HepG2 (cell line): ENCODE data around the gene LAPTM4A. TPM values are rescaled to one million over a fixed set of nuclear protein-coding genes. Genes with fewer than 3 reads are reported as not detected.
A peak's percentile ranks its signal among the peaks of the same experiment; 100 is the strongest.

Experiments
- FIP1L1 ChIP-seq: fragments of 200-400 bp; formaldehyde crosslinking; IDR thresholded peaks from 2 replicates; pipeline ENCODE4 v1.6.1; 2018; ENCODE audit warnings: low read depth, mild to moderate bottlenecking, low read length, moderate library complexity, borderline replicate concordance; ENCODE audit not compliant: insufficient read depth
- RFXAP ChIP-seq: sonication (generic); formaldehyde crosslinking; IDR thresholded peaks from 2 replicates; pipeline ENCODE4 v1.4.0; 2020; ENCODE audit warnings: missing genetic modification reagents, borderline replicate concordance
- SOX6 ChIP-seq, 2 experiments: fragments of 450-650 bp in 1 of 2; sonication (generic) in 1 of 2; formaldehyde crosslinking in 1 of 2; IDR thresholded peaks; 2 replicates each; pipeline versions ENCODE4 v1.4.0 to v1.6.1; 2017 to 2020; ENCODE audit warnings: antibody characterized with exemption in 1 of 2, mild to moderate bottlenecking in 1 of 2, missing genetic modification reagents in 1 of 2
- SRF ChIP-seq: IDR thresholded peaks from 2 replicates; pipeline ENCODE4 v1.6.1; 2011; ENCODE audit warnings: mild to moderate bottlenecking, low read depth, low read length, moderate library complexity
- TMF1 ChIP-seq: sonication (generic); formaldehyde crosslinking; IDR thresholded peaks from 2 replicates; pipeline ENCODE4 v1.8.1; 2022; ENCODE audit warnings: low read depth, missing genetic modification reagents
- ZNF160 ChIP-seq: sonication (generic); formaldehyde crosslinking; IDR thresholded peaks from 2 replicates; pipeline ENCODE4 v1.8.0; 2022; ENCODE audit warnings: mild to moderate bottlenecking, inconsistent platforms, missing genetic modification reagents
- polyA plus RNA-seq, 8 experiments: library from polyadenylated mRNA; depleted of rRNA in 3 of 8; stranded (reverse) in 7 of 8; unstranded in 1 of 8; fragments of >200 nt; fragmentation: Illumina TruSeq in 4 of 8; extraction: Trizol in 4 of 8; gene quantifications; 2 replicates each; pipeline versions ENCODE4 v1.2.1 to v1.2.3, GENCODE V29; 2011 to 2016; ENCODE audit warnings: low read depth in 4 of 8, missing spikeins in 1 of 8, mixed read lengths in 1 of 8; ENCODE audit not compliant: insufficient read depth in 1 of 8
- total RNA-seq, 5 experiments: library from RNA; depleted of rRNA; stranded (reverse); fragments of >200 nt; fragmentation: Illumina TruSeq; extraction: Trizol; gene quantifications; 2 replicates each; pipeline ENCODE4 v1.2.3, GENCODE V29; 2016; ENCODE audit warnings: low read depth in 1 of 5
- TF ChIP-seq, protein P1 (sequence below): sonication (generic); formaldehyde crosslinking; IDR thresholded peaks from 2 replicates; pipeline ENCODE4 v1.4.0; 2020; ENCODE audit warnings: missing genetic modification reagents, mild to moderate bottlenecking, borderline replicate concordance
- TF ChIP-seq, protein P2 (sequence below): sonication (generic); formaldehyde crosslinking; IDR thresholded peaks from 2 replicates; pipeline ENCODE4 v1.9.0; 2021; ENCODE audit warnings: mild to moderate bottlenecking, missing genetic modification reagents
- TF ChIP-seq, protein P3 (sequence below): IDR thresholded peaks from 2 replicates; pipeline ENCODE4 v1.6.1; 2012; ENCODE audit warnings: low read depth, low read length, improper control_type of control experiment
- TF ChIP-seq, protein P4 (sequence below): sonication (generic); formaldehyde crosslinking; conservative IDR thresholded peaks from 2 replicates; pipeline ENCODE4 v1.8.0; 2022; ENCODE audit warnings: mild to moderate bottlenecking, moderate library complexity, missing genetic modification reagents

Gene LAPTM4A
- total and polyA plus RNA-seq, 2 of the 13 experiments (the other 11 are each of a cell fraction or from before 2014, with no cell fraction given) = 116 to 558 TPM

DNA sequence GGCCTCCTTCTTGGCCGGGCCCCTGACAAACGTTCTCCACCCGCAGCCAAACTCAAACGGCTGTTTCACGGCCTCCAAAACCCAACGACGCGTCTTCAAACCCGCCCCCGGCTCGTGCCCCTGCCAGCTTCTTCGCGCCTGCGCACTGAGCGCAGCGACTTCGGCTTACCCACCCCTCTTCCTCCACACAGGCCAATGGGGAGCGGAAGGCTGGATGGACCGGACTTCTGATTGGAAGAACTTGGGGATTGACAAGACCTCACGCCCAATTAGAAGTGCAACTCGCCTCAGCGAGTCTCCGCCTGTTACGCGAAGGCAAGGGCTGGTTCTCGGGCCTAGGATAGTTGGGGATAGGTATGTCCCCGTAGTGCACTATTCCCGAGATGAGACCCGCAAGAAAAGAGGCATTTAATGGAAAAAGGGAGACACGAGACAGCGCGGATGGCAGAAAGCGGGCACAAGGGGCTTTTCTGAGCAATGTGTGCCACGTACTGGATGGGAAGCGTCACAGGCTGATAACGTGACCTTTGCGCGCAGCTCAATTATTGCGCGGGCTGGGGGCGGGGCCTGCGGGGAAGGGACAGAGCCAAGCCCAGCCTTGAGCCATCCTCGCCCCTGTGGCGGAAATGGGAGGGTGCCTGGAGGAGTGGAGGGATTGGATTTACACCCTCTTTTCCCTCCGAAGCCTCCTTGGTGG, at the start of gene LAPTM4A (continued):
- TF ChIP-seq, protein P1, sequence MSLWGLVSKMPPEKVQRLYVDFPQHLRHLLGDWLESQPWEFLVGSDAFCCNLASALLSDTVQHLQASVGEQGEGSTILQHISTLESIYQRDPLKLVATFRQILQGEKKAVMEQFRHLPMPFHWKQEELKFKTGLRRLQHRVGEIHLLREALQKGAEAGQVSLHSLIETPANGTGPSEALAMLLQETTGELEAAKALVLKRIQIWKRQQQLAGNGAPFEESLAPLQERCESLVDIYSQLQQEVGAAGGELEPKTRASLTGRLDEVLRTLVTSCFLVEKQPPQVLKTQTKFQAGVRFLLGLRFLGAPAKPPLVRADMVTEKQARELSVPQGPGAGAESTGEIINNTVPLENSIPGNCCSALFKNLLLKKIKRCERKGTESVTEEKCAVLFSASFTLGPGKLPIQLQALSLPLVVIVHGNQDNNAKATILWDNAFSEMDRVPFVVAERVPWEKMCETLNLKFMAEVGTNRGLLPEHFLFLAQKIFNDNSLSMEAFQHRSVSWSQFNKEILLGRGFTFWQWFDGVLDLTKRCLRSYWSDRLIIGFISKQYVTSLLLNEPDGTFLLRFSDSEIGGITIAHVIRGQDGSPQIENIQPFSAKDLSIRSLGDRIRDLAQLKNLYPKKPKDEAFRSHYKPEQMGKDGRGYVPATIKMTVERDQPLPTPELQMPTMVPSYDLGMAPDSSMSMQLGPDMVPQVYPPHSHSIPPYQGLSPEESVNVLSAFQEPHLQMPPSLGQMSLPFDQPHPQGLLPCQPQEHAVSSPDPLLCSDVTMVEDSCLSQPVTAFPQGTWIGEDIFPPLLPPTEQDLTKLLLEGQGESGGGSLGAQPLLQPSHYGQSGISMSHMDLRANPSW (CRISPR knock-in tag) = peak; percentile 79; the same call in 1 of the 2 replicates
- TF ChIP-seq TMF1 (CRISPR knock-in tag) (no peak; the same call in 1 of the 2 replicates), SRF (no peak), SOX6 (IDR thresholded peaks at IDR 0.05) (no peak), SOX6 (CRISPR knock-in tag; IDR thresholded peaks at IDR 0.05) (peak; percentile 84), ZNF160 (CRISPR knock-in tag) (0 out of 2 replicates have a peak, but pooled peaks have one; percentile 49), FIP1L1 (peak; percentile 76; the same call in 1 of the 2 replicates), RFXAP (CRISPR knock-in tag) (peak; percentile 77)
- TF ChIP-seq, protein P2, sequence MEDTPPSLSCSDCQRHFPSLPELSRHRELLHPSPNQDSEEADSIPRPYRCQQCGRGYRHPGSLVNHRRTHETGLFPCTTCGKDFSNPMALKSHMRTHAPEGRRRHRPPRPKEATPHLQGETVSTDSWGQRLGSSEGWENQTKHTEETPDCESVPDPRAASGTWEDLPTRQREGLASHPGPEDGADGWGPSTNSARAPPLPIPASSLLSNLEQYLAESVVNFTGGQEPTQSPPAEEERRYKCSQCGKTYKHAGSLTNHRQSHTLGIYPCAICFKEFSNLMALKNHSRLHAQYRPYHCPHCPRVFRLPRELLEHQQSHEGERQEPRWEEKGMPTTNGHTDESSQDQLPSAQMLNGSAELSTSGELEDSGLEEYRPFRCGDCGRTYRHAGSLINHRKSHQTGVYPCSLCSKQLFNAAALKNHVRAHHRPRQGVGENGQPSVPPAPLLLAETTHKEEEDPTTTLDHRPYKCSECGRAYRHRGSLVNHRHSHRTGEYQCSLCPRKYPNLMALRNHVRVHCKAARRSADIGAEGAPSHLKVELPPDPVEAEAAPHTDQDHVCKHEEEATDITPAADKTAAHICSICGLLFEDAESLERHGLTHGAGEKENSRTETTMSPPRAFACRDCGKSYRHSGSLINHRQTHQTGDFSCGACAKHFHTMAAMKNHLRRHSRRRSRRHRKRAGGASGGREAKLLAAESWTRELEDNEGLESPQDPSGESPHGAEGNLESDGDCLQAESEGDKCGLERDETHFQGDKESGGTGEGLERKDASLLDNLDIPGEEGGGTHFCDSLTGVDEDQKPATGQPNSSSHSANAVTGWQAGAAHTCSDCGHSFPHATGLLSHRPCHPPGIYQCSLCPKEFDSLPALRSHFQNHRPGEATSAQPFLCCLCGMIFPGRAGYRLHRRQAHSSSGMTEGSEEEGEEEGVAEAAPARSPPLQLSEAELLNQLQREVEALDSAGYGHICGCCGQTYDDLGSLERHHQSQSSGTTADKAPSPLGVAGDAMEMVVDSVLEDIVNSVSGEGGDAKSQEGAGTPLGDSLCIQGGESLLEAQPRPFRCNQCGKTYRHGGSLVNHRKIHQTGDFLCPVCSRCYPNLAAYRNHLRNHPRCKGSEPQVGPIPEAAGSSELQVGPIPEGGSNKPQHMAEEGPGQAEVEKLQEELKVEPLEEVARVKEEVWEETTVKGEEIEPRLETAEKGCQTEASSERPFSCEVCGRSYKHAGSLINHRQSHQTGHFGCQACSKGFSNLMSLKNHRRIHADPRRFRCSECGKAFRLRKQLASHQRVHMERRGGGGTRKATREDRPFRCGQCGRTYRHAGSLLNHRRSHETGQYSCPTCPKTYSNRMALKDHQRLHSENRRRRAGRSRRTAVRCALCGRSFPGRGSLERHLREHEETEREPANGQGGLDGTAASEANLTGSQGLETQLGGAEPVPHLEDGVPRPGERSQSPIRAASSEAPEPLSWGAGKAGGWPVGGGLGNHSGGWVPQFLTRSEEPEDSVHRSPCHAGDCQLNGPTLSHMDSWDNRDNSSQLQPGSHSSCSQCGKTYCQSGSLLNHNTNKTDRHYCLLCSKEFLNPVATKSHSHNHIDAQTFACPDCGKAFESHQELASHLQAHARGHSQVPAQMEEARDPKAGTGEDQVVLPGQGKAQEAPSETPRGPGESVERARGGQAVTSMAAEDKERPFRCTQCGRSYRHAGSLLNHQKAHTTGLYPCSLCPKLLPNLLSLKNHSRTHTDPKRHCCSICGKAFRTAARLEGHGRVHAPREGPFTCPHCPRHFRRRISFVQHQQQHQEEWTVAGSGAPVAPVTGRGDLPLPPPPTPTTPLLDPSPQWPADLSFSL (CRISPR knock-in tag) = no peak
- TF ChIP-seq, protein P3, sequence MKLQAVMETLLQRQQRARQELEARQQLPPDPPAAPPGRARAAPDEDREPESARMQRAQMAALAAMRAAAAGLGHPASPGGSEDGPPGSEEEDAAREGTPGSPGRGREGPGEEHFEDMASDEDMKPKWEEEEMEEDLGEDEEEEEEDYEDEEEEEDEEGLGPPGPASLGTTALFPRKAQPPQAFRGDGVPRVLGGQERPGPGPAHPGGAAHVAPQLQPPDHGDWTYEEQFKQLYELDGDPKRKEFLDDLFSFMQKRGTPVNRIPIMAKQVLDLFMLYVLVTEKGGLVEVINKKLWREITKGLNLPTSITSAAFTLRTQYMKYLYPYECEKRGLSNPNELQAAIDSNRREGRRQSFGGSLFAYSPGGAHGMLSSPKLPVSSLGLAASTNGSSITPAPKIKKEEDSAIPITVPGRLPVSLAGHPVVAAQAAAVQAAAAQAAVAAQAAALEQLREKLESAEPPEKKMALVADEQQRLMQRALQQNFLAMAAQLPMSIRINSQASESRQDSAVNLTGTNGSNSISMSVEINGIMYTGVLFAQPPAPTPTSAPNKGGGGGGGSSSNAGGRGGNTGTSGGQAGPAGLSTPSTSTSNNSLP = peak; percentile 51; the same call in 1 of the 2 replicates
- TF ChIP-seq, protein P4, sequence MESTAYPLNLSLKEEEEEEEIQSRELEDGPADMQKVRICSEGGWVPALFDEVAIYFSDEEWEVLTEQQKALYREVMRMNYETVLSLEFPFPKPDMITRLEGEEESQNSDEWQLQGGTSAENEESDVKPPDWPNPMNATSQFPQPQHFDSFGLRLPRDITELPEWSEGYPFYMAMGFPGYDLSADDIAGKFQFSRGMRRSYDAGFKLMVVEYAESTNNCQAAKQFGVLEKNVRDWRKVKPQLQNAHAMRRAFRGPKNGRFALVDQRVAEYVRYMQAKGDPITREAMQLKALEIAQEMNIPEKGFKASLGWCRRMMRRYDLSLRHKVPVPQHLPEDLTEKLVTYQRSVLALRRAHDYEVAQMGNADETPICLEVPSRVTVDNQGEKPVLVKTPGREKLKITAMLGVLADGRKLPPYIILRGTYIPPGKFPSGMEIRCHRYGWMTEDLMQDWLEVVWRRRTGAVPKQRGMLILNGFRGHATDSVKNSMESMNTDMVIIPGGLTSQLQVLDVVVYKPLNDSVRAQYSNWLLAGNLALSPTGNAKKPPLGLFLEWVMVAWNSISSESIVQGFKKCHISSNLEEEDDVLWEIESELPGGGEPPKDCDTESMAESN (CRISPR knock-in tag) = peak; percentile 92
